B cell (primary cell): ENCODE results near the gene FBH1.

ENCODE experiments used
- CTCF ChIP-seq: fragments of 200-600 bp; IDR thresholded peaks from one replicate; pipeline ENCODE4 v1.8.0; 2022; ENCODE audit warnings: antibody characterized with exemption, mild to moderate bottlenecking
- EZH2 ChIP-seq: IDR thresholded peaks from 2 replicates; pipeline ENCODE4 v1.6.1; 2012; ENCODE audit warnings: borderline replicate concordance, low read depth, mild to moderate bottlenecking, moderate library complexity, low read length; ENCODE audit not compliant: insufficient read depth, poor library complexity, severe bottlenecking

DNA sequence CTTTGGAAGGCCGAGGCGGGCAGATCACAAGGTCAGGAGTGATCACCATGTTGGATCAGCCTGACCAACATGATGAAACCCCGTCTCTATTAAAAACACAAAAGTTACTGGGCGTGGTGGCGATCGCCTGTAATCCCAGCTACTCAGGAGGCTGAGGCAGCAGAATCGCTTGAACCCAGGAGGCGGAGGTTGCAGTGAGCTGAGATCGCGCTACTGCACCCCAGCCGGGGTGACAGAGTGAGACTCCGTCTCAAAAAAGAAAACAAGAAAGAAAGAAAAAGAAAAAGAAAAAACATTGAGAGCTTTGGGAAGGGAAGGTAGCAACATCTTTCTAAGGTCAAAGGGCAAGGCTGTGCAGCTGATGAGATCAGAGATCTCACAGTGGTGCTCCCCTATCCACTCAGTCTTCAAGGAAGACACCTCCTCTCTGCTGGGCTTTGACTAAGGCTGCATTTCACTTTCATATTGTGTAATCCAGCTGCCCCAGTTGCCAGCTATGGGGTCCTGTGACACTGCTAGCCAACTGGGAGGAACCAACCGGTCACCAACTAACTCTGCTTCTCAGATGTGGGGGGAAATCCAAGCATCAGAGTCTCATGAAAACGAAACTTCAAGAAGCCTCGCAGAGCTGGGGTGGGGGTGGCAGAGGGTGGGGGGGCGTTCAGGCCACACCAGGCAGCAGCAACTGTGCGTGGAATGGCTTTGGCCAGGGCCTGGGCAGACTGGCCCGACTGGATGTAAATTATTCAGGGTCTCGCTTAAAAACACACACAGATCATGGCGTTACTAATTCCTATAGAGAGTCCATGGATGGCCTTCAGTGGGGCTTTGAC is 85.8 kb downstream of the FBH1 start:
- TF ChIP-seq CTCF = no peak
- TF ChIP-seq EZH2 = no peak
